IPS-NIHi11 (cell line): Measurements from ENCODE around the gene CPEB2.

Experiments
- DNase-seq: peaks from one replicate; pipeline ENCODE4 v3.0.0; 2012; ENCODE audit warnings: mixed read lengths, low spot score

The CPEB2 gene

DNA sequence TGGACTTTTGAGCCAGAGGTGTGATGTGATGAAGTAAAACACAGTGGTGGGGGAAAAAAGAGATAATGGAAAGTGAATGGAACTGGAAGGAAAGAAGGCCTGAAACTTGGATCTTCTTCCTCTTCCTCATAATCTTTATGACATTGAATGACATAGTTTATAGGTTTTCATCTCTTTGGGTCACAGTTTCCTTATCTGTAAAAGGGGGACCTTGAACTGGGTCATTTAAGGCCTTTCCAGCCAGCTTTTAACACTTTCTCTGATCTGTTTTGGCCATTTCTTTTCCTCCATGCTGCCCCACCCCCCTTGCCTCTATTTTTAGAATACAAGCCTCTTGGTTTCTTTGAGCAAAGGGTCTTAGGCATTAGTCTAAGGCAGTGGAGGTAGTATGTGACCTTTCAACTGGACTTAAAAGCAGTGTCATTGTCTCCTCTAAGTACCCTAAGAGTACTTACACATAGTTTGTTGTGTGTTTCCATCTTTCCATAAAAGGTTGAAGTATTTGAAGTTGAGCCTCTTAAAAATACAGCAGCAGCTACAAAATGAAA is 7.8 kb downstream of the CPEB2 start:
- DNase-seq, result no peak

DNA sequence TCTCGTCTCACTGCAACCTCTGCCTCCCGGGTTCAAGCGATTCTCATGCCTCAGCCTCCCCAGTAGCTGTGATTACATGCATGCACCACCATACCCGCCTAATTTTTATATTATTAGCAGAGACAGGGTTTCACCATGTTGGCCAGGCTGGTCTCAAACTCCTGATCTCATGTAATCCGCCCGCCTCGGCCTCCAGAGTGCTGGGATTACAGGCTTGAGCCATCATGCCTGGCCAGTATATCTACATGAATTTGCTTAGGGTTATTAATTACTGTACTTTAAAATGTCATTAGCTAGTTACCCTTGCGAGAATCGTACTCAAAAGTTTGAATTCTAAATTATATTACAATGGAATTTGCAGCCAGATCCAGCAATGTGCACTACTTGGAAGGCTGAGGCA is 8.9 kb downstream of the CPEB2 start:
- no peak for DNase-seq

- no peak for DNase-seq
Observed at GRCh38 chr4:15012017-15012788, 9.9 kb downstream of the CPEB2 start.

- no peak for DNase-seq
Observed at GRCh38 chr4:15013585-15013984, 11.3 kb downstream of the CPEB2 start.

DNA sequence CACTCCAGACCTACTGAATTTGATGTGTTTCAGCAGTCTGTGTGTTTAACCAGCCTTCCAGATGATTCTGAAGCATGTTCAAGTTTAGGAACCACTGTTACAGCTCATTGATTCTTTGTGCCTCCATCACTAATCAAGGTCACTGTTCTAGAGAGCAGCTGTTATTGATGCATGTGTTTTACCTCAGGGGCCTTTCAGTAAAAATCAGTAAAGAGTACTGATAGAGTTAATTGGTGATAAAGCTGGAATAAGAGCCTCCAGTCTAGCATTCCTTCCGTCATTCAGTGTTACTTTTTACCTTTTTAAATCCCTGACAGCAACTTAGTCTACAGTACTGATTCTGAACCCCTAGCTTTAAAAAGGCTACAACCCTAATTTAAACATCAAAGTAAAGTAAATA is 12.9 kb downstream of the CPEB2 start:
- no peak for DNase-seq

- no peak for DNase-seq
Observed at GRCh38 chr4:15018361-15018760, 16.1 kb downstream of the CPEB2 start.

DNA sequence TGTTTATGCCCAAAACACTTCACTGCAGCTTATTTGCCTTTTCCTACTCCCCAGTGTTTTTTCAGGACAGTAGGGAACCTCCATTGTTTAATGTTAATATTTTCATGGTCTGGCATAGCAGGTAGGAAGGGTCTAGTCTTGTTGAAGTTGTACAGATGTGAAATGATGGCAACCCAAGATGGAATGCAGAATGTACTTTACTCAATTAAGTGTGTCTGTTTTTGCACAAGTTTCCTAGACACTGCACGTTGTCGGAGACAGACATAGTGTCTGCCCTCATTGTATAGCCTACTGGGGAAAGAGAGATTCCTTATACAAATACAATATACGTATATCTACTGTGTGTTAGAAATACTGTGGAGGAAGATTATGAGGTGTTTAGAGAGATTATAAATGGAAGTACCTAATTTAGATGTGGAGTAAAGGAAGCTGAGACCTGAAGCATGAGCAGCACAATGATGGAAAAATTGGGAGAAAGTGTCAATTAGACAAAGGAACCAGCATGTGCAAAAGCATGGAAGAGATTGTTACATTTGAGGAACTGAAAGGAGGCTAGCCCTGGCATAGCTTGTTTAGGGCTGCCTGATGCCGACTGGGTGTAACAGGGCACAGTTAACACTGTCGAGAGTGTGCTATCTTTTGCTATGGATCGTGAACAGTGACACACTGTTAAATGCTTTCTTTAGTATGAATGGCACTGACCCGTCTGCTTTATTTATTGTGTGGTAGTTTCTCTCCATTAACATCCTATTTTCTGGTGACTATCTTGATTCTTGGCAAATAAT is 18.4 kb downstream of the CPEB2 start:
- DNase-seq, result no peak

- no peak for DNase-seq
Observed at GRCh38 chr4:15021311-15021710, 19.0 kb downstream of the CPEB2 start.

GRCh38 chr4:15021946-15022345 is 19.7 kb downstream of the CPEB2 start:
- no peak for DNase-seq

GRCh38 chr4:15024386-15024785 is 22.1 kb downstream of the CPEB2 start:
- no peak for DNase-seq

- no peak for DNase-seq
Observed at GRCh38 chr4:15025693-15026092, 23.4 kb downstream of the CPEB2 start.

DNA sequence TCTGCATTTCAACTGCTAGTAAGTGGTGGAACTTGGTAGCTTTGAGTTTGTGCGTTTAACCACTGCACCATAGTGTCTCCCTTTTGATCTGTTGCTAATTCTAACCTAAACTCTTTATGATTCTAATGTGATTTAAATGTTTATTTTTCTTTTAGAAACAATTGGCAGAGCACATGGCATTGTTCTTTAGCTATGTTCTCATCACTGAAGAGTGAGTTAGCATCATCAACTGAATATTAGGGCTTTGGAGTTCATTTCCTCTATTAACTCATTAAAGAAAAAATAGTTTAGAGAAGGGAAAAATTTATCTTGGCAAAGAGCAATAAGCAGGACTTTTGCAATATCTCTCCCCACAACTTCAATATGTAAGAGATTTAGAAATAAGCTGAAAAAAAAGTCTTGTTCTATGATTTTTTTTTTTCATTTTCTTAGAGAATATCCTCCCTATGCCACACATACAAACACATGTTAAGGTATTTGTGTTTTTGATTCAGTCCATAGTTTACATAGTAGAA is 25.7 kb downstream of the CPEB2 start:
- no peak for DNase-seq

DNA sequence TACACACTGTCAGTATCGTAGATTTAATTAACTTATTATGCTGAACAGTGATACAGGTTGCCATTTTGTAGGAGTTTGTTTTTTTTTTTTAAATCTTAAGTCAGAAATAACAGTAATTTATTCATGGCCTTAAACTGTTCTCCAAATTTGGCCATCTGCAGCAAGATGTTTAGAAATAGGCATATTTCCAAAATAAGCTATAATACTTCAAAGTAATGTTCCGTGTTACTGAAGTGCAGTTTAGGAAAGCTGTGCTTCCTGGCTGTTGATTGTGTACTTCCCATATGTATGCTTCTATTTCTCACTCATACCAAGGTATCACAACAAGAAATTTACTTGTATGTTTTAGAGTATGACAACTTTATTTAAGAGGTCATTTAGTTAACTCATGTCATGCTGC is 28.9 kb downstream of the CPEB2 start:
- DNase-seq, result no peak

- DNase-seq, result no peak
Observed at GRCh38 chr4:15031993-15032675, 29.9 kb downstream of the CPEB2 start.

- no peak for DNase-seq
Observed at GRCh38 chr4:15034071-15034764, 31.9 kb downstream of the CPEB2 start.

GRCh38 chr4:15035159-15035558 is 32.9 kb downstream of the CPEB2 start:
- no peak for DNase-seq

GRCh38 chr4:15037923-15038541 is 35.8 kb downstream of the CPEB2 start:
- DNase-seq, result no peak

GRCh38 chr4:15040916-15041463 is 38.7 kb downstream of the CPEB2 start:
- no peak for DNase-seq

DNA sequence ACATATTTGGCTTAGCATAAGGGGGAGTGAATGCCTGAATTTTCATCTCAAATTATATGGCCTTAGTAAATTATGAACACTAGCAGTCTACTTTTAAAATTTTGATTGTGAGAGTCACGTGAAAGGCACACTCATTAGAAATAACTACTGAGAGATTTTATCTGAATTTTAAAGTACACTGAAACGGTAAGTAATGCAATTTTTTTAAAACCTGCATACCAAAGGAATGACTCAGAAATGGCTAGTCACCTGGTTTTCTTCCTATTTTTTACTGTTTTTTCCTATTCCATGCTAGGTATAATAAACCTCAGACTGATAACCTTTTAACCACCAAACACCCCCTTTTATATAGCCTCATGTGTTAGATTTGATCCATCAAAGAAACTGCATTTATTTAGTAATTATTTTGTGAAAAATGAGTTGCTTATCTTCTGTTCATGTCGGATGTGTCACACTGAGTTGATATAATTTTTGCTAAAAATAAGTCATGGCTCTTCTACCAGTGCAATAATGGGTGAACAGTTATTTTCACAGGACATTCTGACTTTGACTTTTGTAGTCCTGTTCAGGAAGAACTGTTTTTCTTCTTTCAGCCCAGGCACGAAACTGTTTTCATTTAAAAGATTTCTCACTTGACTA is 40.4 kb downstream of the CPEB2 start:
- no peak for DNase-seq

GRCh38 chr4:15043226-15043625 is 40.9 kb downstream of the CPEB2 start:
- DNase-seq, result no peak

DNA sequence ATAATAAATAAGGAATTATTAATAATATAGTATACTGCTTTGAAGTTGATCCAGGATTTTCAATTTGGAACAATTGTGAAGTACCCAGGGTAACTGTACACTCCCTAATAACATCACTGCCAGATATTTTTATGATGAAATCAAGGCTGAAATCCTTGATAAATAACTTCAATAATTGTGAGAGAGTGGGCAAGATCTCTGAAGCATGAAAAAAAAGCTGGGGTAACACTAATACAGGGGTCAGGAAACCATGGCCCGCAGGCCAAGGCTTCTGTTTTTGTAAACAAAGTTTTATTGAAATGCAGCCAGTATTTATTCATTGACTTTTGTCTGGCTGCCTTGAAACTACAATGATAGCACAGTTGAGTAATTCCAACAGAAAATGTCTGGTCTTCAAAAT is 41.6 kb downstream of the CPEB2 start:
- no peak for DNase-seq
